ENCODE results near the gene SLC34A3.

Gene SLC34A3

DNA sequence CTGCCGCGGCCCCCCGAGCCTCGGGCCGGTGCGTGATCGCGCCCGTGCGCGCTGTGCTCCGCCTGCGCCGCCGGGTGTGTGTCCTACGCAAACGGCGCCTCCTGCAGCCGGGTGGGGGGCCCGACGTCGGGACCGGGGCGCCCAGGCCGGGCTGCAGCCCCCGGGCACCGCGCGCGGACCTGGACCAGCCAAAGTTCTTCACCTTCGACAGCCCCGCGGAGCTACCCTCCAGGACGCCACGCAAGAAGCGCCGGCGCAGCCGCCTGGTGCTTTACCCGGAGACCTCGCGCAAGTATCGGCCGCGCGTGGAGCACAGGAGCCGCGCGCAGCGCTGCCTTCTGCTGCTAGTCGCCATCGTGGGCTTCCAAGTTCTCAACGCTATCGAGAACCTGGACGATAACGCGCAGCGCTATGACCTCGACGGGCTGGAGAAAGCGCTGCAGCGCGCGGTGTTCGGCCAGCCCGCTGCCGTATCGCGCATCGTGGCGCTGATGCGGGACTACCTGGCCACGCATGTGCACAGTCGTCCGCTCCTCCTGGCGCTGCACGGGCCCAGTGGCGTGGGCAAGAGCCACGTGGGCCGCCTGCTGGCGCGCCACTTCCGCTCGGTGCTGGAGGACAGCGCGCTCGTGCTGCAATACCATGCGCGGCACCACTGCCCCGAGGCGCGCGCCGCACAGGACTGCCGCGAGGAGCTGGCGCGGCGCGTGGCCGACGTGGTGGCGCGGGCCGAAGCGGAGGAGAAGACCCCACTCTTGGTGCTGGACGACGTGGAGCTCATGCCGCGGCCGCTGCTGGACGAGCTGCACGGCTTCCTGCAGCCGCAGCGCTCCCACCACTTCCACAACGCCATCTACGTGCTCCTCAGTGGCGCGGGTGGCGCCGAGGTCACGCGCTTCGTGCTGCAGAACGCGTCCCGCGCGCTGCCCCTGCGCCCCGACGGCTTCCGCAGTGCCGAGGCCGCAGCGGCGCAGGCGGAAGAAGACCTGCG lies 48.3 kb downstream of the SLC34A3 start:
- peak overlapping the region; percentile 65 for H3K4me3 ChIP-seq (ENCODE audit: low read length)

DNA sequence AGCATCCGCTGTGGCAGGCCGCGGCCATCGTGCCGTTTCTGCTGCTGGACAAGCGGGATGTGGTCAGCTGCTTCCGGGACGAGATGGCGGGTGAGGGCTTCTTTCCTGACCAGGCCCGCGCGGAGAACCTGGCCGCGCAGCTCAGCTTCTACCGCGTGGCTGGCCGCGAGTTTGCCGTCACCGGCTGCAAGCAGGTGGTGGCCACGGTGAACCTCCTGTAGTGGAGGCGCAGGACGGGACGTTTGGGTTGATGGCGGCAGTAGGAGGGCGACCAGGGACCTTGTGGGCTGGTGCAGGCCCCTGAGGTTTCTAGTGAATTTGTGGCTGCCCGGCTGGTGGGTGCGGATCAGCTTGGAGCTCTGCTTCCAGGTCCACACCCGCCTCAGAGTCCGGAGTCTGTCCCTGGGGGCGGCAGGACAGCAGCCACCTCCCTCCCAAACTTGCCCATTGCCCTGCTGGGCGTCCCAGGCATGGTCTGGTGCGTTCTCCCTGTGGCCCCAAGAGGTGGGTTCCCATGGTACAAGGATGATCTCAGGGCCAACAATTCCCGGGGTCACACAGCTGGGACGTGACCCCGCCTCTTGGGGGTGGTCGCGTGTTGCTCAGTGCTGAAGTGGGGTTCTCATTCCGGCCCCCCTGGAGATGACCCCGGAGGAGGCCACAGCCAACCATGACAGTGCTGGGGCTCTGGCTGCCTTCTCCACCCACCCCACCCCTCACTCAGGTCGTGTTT lies 49.2 kb downstream of the SLC34A3 start:
- DNase-seq (ENCODE audit: low read depth) = no peak
- H3K4me3 ChIP-seq (ENCODE audit: low read length) = no peak overlapping the region
- TF ChIP-seq, protein P1, sequence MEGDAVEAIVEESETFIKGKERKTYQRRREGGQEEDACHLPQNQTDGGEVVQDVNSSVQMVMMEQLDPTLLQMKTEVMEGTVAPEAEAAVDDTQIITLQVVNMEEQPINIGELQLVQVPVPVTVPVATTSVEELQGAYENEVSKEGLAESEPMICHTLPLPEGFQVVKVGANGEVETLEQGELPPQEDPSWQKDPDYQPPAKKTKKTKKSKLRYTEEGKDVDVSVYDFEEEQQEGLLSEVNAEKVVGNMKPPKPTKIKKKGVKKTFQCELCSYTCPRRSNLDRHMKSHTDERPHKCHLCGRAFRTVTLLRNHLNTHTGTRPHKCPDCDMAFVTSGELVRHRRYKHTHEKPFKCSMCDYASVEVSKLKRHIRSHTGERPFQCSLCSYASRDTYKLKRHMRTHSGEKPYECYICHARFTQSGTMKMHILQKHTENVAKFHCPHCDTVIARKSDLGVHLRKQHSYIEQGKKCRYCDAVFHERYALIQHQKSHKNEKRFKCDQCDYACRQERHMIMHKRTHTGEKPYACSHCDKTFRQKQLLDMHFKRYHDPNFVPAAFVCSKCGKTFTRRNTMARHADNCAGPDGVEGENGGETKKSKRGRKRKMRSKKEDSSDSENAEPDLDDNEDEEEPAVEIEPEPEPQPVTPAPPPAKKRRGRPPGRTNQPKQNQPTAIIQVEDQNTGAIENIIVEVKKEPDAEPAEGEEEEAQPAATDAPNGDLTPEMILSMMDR (conservative IDR thresholded peaks at IDR 0.05; ENCODE audit: low read depth, low read length) = no peak

More for the DNA sequence above, 48.3 kb downstream of the SLC34A3 start:
- DNase-seq (ENCODE audit: low read depth) = no peak
- TF ChIP-seq, protein P1 (conservative IDR thresholded peaks at IDR 0.05; ENCODE audit: low read depth, low read length) = no peak

- no peak overlapping the region for H3K4me3 ChIP-seq (ENCODE audit: low read length)
- DNase-seq (ENCODE audit: low read depth) = no peak
These were observed 50.0 kb downstream of the SLC34A3 start for GRCh38 chr9:137280474-137281344.

DNA sequence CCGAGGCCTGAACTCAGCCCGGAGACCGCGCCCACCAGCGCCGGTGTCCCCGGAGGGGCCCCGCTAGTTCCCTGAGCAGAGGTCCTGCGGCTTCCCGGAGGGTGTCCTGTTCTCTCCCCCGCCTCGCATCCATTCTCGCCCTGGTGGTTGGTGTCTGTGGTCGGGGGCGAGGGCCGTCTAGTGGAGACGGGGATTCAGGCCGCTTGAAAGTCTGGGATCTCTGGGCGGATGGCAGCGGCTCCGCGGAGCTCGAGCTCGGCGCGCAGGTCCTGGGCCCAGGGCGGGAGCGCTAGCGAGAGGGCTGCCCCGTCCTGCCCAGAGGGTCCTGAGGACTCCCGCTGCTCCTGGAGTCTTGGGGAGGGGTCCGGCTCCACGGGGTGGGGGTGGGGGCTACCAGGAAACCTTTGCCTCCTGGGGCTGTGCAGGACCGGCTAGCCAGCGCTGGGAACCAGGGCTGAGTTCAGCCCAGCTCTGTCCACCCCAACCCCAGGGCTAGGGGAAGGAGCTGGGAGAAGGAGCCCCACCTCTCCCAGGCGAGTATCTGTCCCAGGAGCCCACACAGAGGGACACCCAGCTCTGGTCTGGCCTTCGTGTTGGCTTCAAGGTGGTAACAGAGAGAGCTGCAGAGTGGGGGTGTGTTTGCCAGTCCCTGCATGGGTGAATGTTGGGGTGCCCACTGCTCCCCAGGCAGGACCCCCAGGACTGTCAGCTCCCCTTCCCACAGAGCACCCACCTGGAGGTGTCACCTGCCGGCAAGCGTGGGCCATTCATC lies 50.8 kb downstream of the SLC34A3 start:
- DNase-seq (ENCODE audit: low read depth) = no peak
- no peak overlapping the region for H3K4me3 ChIP-seq (ENCODE audit: low read length)
- TF ChIP-seq, protein P1 (conservative IDR thresholded peaks at IDR 0.05; ENCODE audit: low read depth, low read length) = no peak

More at GRCh38 chr9:137280474-137281344, 50.0 kb downstream of the SLC34A3 start:
- TF ChIP-seq, protein P1 (conservative IDR thresholded peaks at IDR 0.05; ENCODE audit: low read depth, low read length) = peak; percentile 51

All from retinal pigment epithelial cell (primary cell).